Thoracic aorta (tissue), 2 donors: ENCODE data around the gene ZBTB16. TPM values are rescaled to one million over a fixed set of nuclear protein-coding genes. Genes with fewer than 3 reads are reported as not detected.
A peak's percentile ranks its signal among the peaks of the same experiment; 100 is the strongest.

Experiments
- ATAC-seq: fragments of 150-250 bp; one replicate; pipeline ENCODE4 v1.8.0; 2017; ENCODE audit warnings: low read depth; ENCODE audit not compliant: insufficient number of reproducible peaks, low FRiP score
- DNase-seq: peaks from one replicate; pipeline ENCODE4 v3.0.0-alpha.2; 2020; ENCODE audit warnings: low spot score
- H3K27ac ChIP-seq, 2 donors: fragments of 200-600 bp; sonication (generic); 1 replicate in 1 of 2; 2 replicates in 1 of 2; pipeline ENCODE4 v1.5.1; 2016; ENCODE audit warnings: mild to moderate bottlenecking in 2 of 2, moderate library complexity in 2 of 2
- H3K27me3 ChIP-seq: fragments of 200-600 bp; sonication (generic); replicated peaks from 2 replicates; pipeline ENCODE4 v1.6.0; 2016; ENCODE audit warnings: mild to moderate bottlenecking; ENCODE audit not compliant: insufficient read depth
- H3K36me3 ChIP-seq: fragments of 200-600 bp; sonication (generic); one replicate; pipeline ENCODE4 v1.5.1; 2016
- H3K4me1 ChIP-seq, 2 donors: fragments of 200-600 bp; sonication (generic); 1 replicate in 1 of 2; 2 replicates in 1 of 2; pipeline versions ENCODE4 v1.5.1 to v1.6.0; 2016; ENCODE audit warnings: low read depth in 2 of 2, mild to moderate bottlenecking in 1 of 2; ENCODE audit not compliant: control insufficient read depth in 1 of 2
- H3K4me3 ChIP-seq: fragments of 200-600 bp; sonication (generic); 2 replicates; pipeline ENCODE4 v1.5.1; 2016; ENCODE audit warnings: mild to moderate bottlenecking
- H3K9me3 ChIP-seq: fragments of 200-600 bp; sonication (generic); 2 replicates; pipeline ENCODE4 v1.5.1; 2016
- total RNA-seq, 2 donors: library from RNA; depleted of rRNA; stranded (reverse); fragments of >200 nt; gene quantifications; one replicate each; pipeline versions ENCODE4 v1.1.0 to v1.2.3, GENCODE V29; 2016
- TF ChIP-seq, protein P1 (sequence below): fragments of 200-600 bp; sonication (generic); IDR thresholded peaks from one replicate; pipeline ENCODE4 v1.5.1; 2019; ENCODE audit warnings: antibody characterized with exemption

The ZBTB16 gene
- total RNA-seq, 2 donors from 2014 or later = 314 to 545 TPM

DNA sequence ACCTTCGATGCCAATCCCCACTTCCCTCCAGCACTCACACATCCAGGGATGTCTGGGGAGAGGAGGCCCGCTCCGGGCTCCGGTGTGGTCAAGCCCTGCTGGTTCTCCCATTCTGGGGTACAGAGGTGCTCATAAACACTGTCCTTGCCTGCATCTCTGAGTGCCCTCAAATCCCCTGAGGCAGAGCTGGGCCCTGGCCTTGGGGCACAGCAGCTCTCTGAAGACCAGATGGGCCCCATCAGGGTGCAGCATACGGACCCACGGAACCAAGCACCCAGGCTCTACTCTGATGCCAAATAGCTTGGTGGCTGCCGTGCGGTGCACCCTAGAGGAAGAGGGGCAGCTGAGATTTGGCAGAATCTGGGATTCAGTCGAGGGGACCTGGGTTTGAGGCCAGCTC, 201.0 kb downstream of the ZBTB16 start:
- H3K27me3 ChIP-seq = no peaks in the 10 kb centered on the region
- ATAC-seq (peak; percentile 1), DNase-seq (no peak)
- H3K9me3 ChIP-seq = no peaks in the 10 kb centered on the region
- peaks cover 39 to 56% of the 10 kb centered on the region in 2 donors for H3K4me1 ChIP-seq
- peaks cover 14% of the 10 kb centered on the region for H3K36me3 ChIP-seq
- H3K27ac ChIP-seq = peak overlapping the region; percentile 41 to 69
- no peak overlapping the region for H3K4me3 ChIP-seq
- TF ChIP-seq, protein P1, sequence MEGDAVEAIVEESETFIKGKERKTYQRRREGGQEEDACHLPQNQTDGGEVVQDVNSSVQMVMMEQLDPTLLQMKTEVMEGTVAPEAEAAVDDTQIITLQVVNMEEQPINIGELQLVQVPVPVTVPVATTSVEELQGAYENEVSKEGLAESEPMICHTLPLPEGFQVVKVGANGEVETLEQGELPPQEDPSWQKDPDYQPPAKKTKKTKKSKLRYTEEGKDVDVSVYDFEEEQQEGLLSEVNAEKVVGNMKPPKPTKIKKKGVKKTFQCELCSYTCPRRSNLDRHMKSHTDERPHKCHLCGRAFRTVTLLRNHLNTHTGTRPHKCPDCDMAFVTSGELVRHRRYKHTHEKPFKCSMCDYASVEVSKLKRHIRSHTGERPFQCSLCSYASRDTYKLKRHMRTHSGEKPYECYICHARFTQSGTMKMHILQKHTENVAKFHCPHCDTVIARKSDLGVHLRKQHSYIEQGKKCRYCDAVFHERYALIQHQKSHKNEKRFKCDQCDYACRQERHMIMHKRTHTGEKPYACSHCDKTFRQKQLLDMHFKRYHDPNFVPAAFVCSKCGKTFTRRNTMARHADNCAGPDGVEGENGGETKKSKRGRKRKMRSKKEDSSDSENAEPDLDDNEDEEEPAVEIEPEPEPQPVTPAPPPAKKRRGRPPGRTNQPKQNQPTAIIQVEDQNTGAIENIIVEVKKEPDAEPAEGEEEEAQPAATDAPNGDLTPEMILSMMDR = no peak

- H3K27ac ChIP-seq = no peak overlapping the region
- H3K36me3 ChIP-seq = peaks cover 3% of the 10 kb centered on the region
- no peaks in the 10 kb centered on the region for H3K27me3 ChIP-seq
- no peak for ATAC-seq
- TF ChIP-seq, protein P1 = no peak
- H3K4me3 ChIP-seq = no peak overlapping the region
- H3K4me1 ChIP-seq = peaks cover 26 to 43% of the 10 kb centered on the region in 2 donors
- H3K9me3 ChIP-seq = no peaks in the 10 kb centered on the region
- DNase-seq = no peak
Observed at GRCh38 chr11:114261791-114262190, 202.3 kb downstream of the ZBTB16 start.

DNA sequence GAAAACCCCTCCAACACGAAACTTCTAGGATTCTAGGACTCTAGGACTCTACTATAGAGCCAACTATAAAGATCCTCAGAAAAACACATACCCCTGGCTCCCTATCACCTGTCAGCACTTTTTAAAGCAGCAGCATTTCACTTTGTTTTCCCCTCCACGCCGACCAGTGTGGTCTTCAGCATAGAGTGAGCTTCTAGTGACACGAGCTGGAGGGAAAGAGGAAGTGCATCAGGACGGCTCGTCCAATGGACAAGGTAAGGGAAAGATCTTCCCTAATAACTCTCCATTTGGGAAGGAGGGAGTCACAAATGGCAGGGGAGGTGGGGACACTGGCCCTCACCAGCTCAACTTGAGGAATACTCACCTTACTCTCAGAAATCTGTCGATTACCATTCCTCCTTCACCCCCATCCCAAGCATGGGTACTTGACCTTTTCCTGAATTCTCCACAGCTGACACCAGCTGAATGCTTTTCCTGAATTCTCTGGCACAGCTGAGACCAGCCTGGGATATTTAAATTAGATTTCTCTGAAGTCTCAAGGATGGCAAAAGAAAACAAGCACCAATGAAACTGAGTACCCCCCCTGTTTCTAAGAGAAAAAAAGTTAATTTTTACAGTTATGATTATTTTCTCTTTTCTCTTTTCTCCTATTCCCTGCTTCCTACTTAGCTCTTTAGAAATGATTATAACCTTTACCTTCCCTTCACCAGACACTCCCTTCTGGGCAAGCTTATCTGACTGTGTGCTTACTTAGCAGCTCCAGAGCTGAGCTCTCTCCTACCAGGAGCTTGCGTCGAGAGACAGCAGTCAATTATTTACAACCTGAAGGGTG, 203.4 kb downstream of the ZBTB16 start:
- no peaks in the 10 kb centered on the region for H3K27me3 ChIP-seq
- DNase-seq (no peak), ATAC-seq (no peak)
- TF ChIP-seq, protein P1 = peak; percentile 38
- H3K36me3 ChIP-seq = no peaks in the 10 kb centered on the region
- H3K4me3 ChIP-seq = no peak overlapping the region
- no peaks in the 10 kb centered on the region for H3K9me3 ChIP-seq
- peaks cover 15 to 32% of the 10 kb centered on the region in 2 donors for H3K4me1 ChIP-seq
- no peak overlapping the region for H3K27ac ChIP-seq

DNA sequence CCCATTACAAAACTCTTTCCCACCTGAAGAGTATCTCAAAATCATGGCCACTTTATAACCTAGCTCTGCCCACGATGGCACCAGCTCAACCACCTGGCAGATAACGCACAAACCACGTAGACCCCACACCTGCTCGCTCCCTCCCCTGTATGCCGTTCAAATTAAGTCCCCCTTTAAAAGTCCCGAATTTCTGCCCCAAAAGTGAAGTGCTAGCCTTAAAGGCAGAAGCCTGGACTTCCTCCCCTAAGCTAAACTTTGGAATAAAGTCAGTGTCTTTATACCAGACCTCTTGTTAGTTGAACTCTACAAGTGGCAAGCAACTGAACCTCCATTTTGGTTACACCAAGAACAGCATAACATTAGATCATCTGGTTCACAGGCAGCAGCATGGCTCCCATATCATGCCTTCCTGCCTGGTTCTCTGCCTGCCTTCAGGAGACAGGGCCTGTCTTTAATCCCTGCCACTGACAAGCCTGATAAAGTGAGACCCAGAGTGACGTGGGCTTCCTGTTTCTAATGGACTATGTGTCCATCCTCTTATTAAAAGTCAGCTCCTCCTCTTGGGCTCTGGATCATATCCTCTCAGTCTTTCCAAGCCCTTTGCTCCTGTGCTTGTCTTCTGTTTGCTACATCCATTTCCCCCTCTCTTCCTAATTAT, 204.1 kb downstream of the ZBTB16 start:
- no peaks in the 10 kb centered on the region for H3K9me3 ChIP-seq
- H3K27ac ChIP-seq = no peak overlapping the region
- H3K27me3 ChIP-seq = no peaks in the 10 kb centered on the region
- ATAC-seq (no peak), DNase-seq (no peak)
- H3K4me1 ChIP-seq = peaks cover 8 to 25% of the 10 kb centered on the region in 2 donors
- TF ChIP-seq, protein P1 = no peak
- no peaks in the 10 kb centered on the region for H3K36me3 ChIP-seq
- no peak overlapping the region for H3K4me3 ChIP-seq

- H3K4me3 ChIP-seq = no peak overlapping the region
- H3K27me3 ChIP-seq = no peaks in the 10 kb centered on the region
- TF ChIP-seq, protein P1 = no peak
- no peak for DNase-seq
- peaks cover 7 to 17% of the 10 kb centered on the region in 2 donors for H3K4me1 ChIP-seq
- no peak for ATAC-seq
- no peaks in the 10 kb centered on the region for H3K36me3 ChIP-seq
- H3K27ac ChIP-seq = no peak overlapping the region
- no peaks in the 10 kb centered on the region for H3K9me3 ChIP-seq
Observed at GRCh38 chr11:114264381-114264780, 204.9 kb downstream of the ZBTB16 start.
